ENCODE results near the gene TSPAN1. TPM values are rescaled to one million over a fixed set of nuclear protein-coding genes. Genes with fewer than 3 reads are reported as not detected.

TSPAN1 gene
- total and polyA plus RNA-seq, 2 experiments from 2014 or later: not detected

- no peaks in the 10 kb centered on the region for H3K9me3 ChIP-seq (ENCODE audit: low read depth)
- H3K27ac ChIP-seq: no peak overlapping the region
- no peaks in the 10 kb centered on the region for H3K4me1 ChIP-seq (ENCODE audit: low read depth)
- H3K27me3 ChIP-seq: no peaks in the 10 kb centered on the region
- DNase-seq (ENCODE audit: low read depth in 1 of 2, low spot score in 1 of 2): no peak
- H3K36me3 ChIP-seq: no peaks in the 10 kb centered on the region
- no peak overlapping the region for H3K4me3 ChIP-seq
- TF ChIP-seq, protein P1, sequence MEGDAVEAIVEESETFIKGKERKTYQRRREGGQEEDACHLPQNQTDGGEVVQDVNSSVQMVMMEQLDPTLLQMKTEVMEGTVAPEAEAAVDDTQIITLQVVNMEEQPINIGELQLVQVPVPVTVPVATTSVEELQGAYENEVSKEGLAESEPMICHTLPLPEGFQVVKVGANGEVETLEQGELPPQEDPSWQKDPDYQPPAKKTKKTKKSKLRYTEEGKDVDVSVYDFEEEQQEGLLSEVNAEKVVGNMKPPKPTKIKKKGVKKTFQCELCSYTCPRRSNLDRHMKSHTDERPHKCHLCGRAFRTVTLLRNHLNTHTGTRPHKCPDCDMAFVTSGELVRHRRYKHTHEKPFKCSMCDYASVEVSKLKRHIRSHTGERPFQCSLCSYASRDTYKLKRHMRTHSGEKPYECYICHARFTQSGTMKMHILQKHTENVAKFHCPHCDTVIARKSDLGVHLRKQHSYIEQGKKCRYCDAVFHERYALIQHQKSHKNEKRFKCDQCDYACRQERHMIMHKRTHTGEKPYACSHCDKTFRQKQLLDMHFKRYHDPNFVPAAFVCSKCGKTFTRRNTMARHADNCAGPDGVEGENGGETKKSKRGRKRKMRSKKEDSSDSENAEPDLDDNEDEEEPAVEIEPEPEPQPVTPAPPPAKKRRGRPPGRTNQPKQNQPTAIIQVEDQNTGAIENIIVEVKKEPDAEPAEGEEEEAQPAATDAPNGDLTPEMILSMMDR (IDR thresholded peaks at IDR 0.05; ENCODE audit: low read depth, low read length): no peak
Measured at GRCh38 chr1:46153732-46154131, 21.2 kb upstream of the TSPAN1 start.

- TF ChIP-seq, protein P1 (IDR thresholded peaks at IDR 0.05; ENCODE audit: low read depth, low read length): no peak
- Histone ChIP-seq H3K9me3 (ENCODE audit: low read depth) (no peaks in the 10 kb centered on the region), H3K4me3 (no peak overlapping the region), H3K4me1 (ENCODE audit: low read depth) (no peaks in the 10 kb centered on the region), H3K27ac (no peak overlapping the region), H3K36me3 (no peaks in the 10 kb centered on the region), H3K27me3 (no peaks in the 10 kb centered on the region)
- DNase-seq (ENCODE audit: low read depth in 1 of 2, low spot score in 1 of 2): no peak
Measured at GRCh38 chr1:46157916-46158311, 17.0 kb upstream of the TSPAN1 start.

- TF ChIP-seq, protein P1 (IDR thresholded peaks at IDR 0.05; ENCODE audit: low read depth, low read length): no peak
- Histone ChIP-seq H3K9me3 (ENCODE audit: low read depth) (no peaks in the 10 kb centered on the region), H3K27me3 (no peaks in the 10 kb centered on the region), H3K4me1 (ENCODE audit: low read depth) (no peaks in the 10 kb centered on the region), H3K27ac (no peak overlapping the region), H3K36me3 (no peaks in the 10 kb centered on the region), H3K4me3 (no peak overlapping the region)
- no peak for DNase-seq (ENCODE audit: low read depth in 1 of 2, low spot score in 1 of 2)
Measured at GRCh38 chr1:46158312-46159281, 16.3 kb upstream of the TSPAN1 start.

DNA sequence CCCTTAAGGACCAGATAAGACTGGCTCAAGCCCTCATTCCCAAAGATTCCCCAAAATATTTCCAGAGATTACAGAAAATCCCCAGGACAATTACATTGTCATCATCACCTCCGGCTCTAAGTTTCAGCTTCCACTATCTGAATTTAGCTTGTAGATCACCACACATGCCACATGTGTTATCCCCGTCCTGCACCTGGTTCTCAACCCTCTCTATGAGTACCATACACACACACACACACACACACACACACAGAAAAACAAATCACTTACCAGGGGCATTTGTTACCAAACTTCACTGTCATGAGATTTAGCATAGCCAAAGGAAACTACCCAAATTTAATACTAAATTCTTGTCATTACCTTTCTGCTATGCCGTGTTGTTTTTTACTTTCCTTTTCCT, 15.4 kb upstream of the TSPAN1 start:
- H3K4me1 ChIP-seq (ENCODE audit: low read depth): no peaks in the 10 kb centered on the region
- no peaks in the 10 kb centered on the region for H3K27me3 ChIP-seq
- H3K27ac ChIP-seq: no peak overlapping the region
- no peaks in the 10 kb centered on the region for H3K36me3 ChIP-seq
- TF ChIP-seq, protein P1 (IDR thresholded peaks at IDR 0.05; ENCODE audit: low read depth, low read length): no peak
- H3K9me3 ChIP-seq (ENCODE audit: low read depth): no peaks in the 10 kb centered on the region
- no peak overlapping the region for H3K4me3 ChIP-seq
- DNase-seq (ENCODE audit: low read depth in 1 of 2, low spot score in 1 of 2): no peak

DNA sequence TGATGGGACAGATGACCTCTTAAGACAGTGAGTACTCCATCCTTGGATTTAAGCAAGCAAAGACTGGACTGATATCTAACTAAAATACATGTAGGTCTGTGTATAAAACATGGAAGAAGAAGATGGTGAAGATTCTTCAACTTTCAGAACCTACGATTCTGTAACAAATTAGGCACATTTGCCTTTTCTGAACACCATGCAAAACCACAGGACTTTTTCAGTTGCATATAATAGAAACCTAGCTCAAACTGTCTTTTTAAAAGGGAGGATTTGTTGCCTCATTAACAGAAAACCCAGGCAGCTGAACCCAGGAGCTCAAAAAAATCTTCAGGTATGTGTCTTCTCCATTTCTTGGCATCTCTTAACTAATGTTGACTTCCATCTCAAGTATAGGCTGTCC, 14.7 kb upstream of the TSPAN1 start:
- Histone ChIP-seq H3K4me3 (no peak overlapping the region), H3K9me3 (ENCODE audit: low read depth) (no peaks in the 10 kb centered on the region), H3K27me3 (no peaks in the 10 kb centered on the region), H3K27ac (no peak overlapping the region), H3K36me3 (no peaks in the 10 kb centered on the region), H3K4me1 (ENCODE audit: low read depth) (no peaks in the 10 kb centered on the region)
- DNase-seq (ENCODE audit: low read depth in 1 of 2, low spot score in 1 of 2): no peak
- TF ChIP-seq, protein P1 (IDR thresholded peaks at IDR 0.05; ENCODE audit: low read depth, low read length): no peak

Measured in cardiac muscle cell (in vitro differentiated cells and primary cell).